SU-DHL-6 (cell line): ENCODE measurements around the gene DSTN.

Source experiments
- H2AFZ ChIP-seq: fragments of 200-600 bp; sonication (generic); 2 replicates; pipeline ENCODE4 v1.6.1; 2014; ENCODE audit warnings: low read depth, mild to moderate bottlenecking, moderate library complexity, mixed read lengths, antibody characterized with exemption, low read length; ENCODE audit not compliant: severe bottlenecking
- H3F3A ChIP-seq: fragments of 200-600 bp; shearing (Covaris generic); 2 replicates; pipeline ENCODE4 v1.6.0; 2016; ENCODE audit warnings: antibody characterized with exemption, mild to moderate bottlenecking; ENCODE audit not compliant: insufficient read depth
- H3K27ac ChIP-seq: fragments of 200-600 bp; sonication (generic); 2 replicates; pipeline ENCODE4 v1.5.1; 2016; ENCODE audit warnings: low read depth, mild to moderate bottlenecking, low read length, moderate library complexity, mixed read lengths
- H3K27me3 ChIP-seq: fragments of 200-600 bp; sonication (generic), shearing (Covaris generic); 2 replicates; pipeline ENCODE4 v1.6.0; 2014; ENCODE audit warnings: mild to moderate bottlenecking, low read length
- H3K36me3 ChIP-seq: fragments of 200-600 bp; sonication (generic); 2 replicates; pipeline ENCODE4 v1.6.1; 2014; ENCODE audit warnings: mild to moderate bottlenecking, low read length, mixed read lengths
- H3K4me2 ChIP-seq: fragments of 300-600, 200-600 bp; shearing (Covaris generic), sonication (generic); 2 replicates; pipeline ENCODE4 v1.6.0; 2014; ENCODE audit warnings: low read length, low read depth, mild to moderate bottlenecking; ENCODE audit not compliant: poor library complexity, severe bottlenecking
- H3K4me3 ChIP-seq: fragments of 200-600 bp; sonication (generic); 2 replicates; pipeline ENCODE4 v1.5.1; 2014; ENCODE audit warnings: antibody characterized with exemption, low read length, mild to moderate bottlenecking, mixed read lengths; ENCODE audit not compliant: insufficient read depth, poor library complexity, severe bottlenecking
- H3K79me2 ChIP-seq: fragments of 200-600 bp; sonication (generic); 2 replicates; pipeline ENCODE4 v1.6.1; 2014; ENCODE audit warnings: mild to moderate bottlenecking, low read length, moderate library complexity; ENCODE audit not compliant: insufficient read depth
- H3K9ac ChIP-seq: fragments of 200-600 bp; sonication (generic); 2 replicates; pipeline ENCODE4 v1.7.0; 2014; ENCODE audit warnings: mild to moderate bottlenecking, low read length
- H3K9me2 ChIP-seq: fragments of 200-600 bp; sonication (generic); replicated peaks from 2 replicates; pipeline ENCODE4 v1.6.1; 2014; ENCODE audit warnings: low read length; ENCODE audit not compliant: insufficient read depth
- H3K9me3 ChIP-seq: fragments of 200-600 bp; sonication (generic); 2 replicates; pipeline ENCODE4 v1.6.1; 2014; ENCODE audit warnings: low read length, mixed read lengths; ENCODE audit not compliant: insufficient read depth
- H4K20me1 ChIP-seq: fragments of 200-600 bp; sonication (generic); 2 replicates; pipeline ENCODE4 v1.6.1; 2014; ENCODE audit warnings: low read depth, mild to moderate bottlenecking, antibody characterized with exemption, low read length, moderate library complexity, mixed read lengths
- CTCF ChIP-seq: fragments of 200-600 bp; sonication (generic); IDR thresholded peaks from one replicate; pipeline ENCODE4 v1.5.1; 2017; ENCODE audit warnings: antibody characterized with exemption, mild to moderate bottlenecking, low read length, moderate library complexity; ENCODE audit not compliant: insufficient read depth, poor library complexity, severe bottlenecking
- EZH2phosphoT487 ChIP-seq: fragments of 200-600 bp; sonication (generic), shearing (Covaris generic); conservative IDR thresholded peaks from 2 replicates; pipeline ENCODE4 v1.6.1; 2018; ENCODE audit warnings: mild to moderate bottlenecking, antibody characterized with exemption, low read length, moderate library complexity, mixed read lengths

Gene DSTN

GRCh38 chr20:17536944-17537444 is 32.9 kb upstream of the DSTN start:
- no peak overlapping the region for H3K4me2 ChIP-seq
- no peak overlapping the region for H2AFZ ChIP-seq
- no peaks in the 10 kb centered on the region for H3K79me2 ChIP-seq
- H3K36me3 ChIP-seq, result no peaks in the 10 kb centered on the region
- no peak overlapping the region for H3K9ac ChIP-seq
- no peaks in the 10 kb centered on the region for H3K9me2 ChIP-seq
- H3K9me3 ChIP-seq, result no peaks in the 10 kb centered on the region
- H4K20me1 ChIP-seq, result no peaks in the 10 kb centered on the region
- H3K27me3 ChIP-seq, result no peaks in the 10 kb centered on the region
- TF ChIP-seq CTCF (peak; percentile 62), EZH2phosphoT487 (no peak)
- H3K4me3 ChIP-seq, result no peak overlapping the region
- H3F3A ChIP-seq, result no peaks in the 10 kb centered on the region
- no peak overlapping the region for H3K27ac ChIP-seq

GRCh38 chr20:17537959-17538358 is 31.9 kb upstream of the DSTN start:
- Histone ChIP-seq H2AFZ (no peak overlapping the region), H3K4me2 (no peak overlapping the region), H4K20me1 (no peaks in the 10 kb centered on the region), H3K36me3 (no peaks in the 10 kb centered on the region), H3K27ac (no peak overlapping the region), H3K79me2 (no peaks in the 10 kb centered on the region), H3K9me3 (no peaks in the 10 kb centered on the region), H3K9me2 (no peaks in the 10 kb centered on the region), H3F3A (no peaks in the 10 kb centered on the region), H3K27me3 (no peaks in the 10 kb centered on the region), H3K9ac (no peak overlapping the region), H3K4me3 (no peak overlapping the region)
- TF ChIP-seq EZH2phosphoT487 (no peak), CTCF (no peak)

- Histone ChIP-seq H3K4me3 (no peak overlapping the region), H3K9me3 (no peaks in the 10 kb centered on the region), H3K27me3 (no peaks in the 10 kb centered on the region), H3K27ac (no peak overlapping the region), H3K79me2 (no peaks in the 10 kb centered on the region), H3K9me2 (no peaks in the 10 kb centered on the region), H3F3A (no peaks in the 10 kb centered on the region), H4K20me1 (no peaks in the 10 kb centered on the region), H3K36me3 (no peaks in the 10 kb centered on the region), H3K9ac (no peak overlapping the region), H3K4me2 (no peak overlapping the region), H2AFZ (no peak overlapping the region)
- TF ChIP-seq EZH2phosphoT487, result no peak
- no peak for TF ChIP-seq CTCF
Observed at GRCh38 chr20:17538517-17539170, 31.2 kb upstream of the DSTN start.
